ENCODE data around the gene FN3K.
"Not testable (repeated sequence)": the region's sequence is repeated elsewhere in the genome, so short reads cannot be mapped to it uniquely, and the experiment has no call there.

The FN3K gene

DNA sequence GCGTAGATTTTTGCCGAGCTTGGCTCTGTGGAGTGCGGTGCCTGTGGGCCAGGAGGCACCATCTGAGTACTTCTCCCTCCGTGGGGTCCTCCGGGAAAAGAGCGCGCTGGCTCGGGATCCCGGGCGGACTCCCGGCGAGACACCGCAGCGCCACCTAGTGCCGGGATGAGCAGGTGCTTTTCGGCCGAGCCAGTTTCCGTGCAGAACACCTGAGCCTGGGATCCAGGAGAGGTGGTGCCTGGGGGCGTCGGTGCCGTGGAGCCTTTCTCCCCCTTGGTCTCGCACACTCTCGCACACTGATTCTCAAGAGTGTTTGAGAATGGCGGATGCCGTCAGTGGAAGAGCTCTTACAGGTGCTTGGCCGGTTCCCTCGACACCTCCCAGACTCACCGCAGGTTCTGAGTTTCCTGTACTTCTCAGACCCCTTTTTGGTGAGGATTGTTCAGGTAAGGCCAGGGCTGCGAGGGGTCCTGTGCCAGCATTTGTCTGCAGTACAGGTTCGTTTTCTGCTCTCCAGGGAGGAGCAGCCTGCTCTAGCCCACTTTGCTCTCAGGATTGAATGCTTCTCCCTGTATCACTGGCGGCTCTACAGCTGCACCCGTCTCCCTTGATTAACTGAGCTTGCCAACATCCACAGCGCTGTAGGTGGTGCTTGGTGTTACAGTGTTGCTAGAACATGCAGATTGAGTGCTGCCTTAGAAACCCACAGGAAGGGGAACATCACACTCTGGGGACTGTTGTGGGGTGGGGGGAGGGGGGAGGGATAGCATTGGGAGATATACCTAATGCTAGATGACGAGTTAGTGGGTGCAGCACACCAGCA is 39.8 kb downstream of the FN3K start:
- no peak for DNase-seq

DNA sequence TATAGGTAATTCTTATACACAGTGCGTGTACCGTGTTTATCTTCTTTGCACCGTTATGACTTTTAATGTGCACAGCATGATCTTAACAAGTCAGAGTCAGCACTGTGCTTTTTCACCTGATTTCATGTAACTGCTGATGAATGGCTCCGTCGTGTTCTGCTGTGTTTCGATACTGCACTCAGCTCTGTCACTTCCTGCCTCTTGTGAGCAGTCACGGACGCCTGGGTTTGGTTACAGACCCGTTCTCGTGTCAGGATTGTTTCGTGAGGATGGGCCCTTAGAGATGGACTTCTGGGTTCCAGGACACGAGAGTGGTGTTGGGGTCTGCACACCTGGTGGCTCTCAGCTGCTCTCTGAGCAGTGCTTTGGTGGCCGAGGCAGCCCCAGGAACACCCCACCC is 41.0 kb downstream of the FN3K start:
- no peak for DNase-seq

DNA sequence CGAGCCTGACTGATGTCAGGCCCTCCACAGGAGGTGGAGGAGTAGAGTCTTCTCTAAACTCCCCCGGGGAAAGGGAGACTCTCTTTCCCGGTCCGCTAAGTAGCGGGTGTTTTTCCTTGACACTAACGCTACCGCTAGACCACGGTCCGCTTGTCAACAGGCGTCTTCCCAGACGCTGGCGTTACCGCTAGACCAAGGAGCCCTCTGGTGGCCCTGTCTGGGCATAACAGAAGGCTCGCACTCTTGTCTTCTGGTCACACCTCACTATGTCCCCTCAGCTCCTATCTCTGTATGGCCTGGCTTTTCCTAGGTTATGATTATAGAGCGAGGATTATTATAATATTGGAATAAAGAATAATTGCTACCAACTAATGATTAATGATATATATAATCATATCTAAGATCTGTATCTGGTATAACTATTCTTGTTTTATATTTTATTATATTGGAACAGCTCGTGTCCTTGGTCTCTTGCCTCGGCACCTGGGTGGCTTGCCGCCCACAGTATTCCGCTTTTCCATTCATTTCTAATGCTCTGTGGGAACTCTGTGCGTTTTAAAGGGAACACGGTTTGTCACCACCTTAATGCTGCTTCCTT is 42.5 kb downstream of the FN3K start:
- not testable (repeated sequence) for DNase-seq

DNA sequence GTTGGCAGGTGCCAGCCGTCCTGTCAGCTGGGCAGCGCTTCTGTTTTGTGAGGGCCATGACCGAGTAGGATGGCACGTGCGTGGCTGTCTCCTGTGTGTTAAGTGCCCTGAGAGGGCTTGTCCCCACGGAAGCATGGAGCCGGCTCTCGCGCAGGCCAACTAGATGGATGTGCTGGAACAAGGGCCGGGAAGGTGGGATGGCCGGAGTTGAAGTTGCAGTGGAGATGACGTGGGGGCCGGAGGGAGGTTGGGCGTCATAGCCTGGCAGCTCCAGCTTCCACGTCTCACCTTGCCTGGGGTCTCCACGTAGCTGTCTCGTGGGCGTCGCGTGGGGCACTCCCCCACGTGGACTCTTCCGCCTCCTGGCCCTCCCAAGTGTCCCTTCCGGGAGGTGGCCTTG is 44.1 kb downstream of the FN3K start:
- no peak for DNase-seq

DNA sequence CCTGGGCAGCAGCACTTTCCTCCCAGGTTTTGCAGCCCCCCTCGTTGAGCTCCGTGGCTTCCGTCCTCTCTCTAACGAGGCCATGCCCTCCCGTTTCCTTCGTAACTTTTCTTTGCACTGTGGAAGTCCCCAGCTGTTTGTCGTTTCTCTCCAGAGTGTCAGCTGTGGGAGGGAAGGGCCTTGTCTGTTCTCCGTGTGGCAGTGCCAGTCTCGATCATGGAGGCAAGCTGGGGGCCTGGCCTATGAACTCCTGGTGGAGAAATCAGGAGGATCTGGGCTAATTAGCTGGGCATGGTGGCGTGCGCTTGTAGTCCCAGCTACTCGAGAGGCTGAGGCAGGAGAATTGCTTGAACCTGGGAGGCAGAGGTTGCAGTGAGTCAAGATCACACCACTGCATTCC is 44.8 kb downstream of the FN3K start:
- no peak for DNase-seq

DNA sequence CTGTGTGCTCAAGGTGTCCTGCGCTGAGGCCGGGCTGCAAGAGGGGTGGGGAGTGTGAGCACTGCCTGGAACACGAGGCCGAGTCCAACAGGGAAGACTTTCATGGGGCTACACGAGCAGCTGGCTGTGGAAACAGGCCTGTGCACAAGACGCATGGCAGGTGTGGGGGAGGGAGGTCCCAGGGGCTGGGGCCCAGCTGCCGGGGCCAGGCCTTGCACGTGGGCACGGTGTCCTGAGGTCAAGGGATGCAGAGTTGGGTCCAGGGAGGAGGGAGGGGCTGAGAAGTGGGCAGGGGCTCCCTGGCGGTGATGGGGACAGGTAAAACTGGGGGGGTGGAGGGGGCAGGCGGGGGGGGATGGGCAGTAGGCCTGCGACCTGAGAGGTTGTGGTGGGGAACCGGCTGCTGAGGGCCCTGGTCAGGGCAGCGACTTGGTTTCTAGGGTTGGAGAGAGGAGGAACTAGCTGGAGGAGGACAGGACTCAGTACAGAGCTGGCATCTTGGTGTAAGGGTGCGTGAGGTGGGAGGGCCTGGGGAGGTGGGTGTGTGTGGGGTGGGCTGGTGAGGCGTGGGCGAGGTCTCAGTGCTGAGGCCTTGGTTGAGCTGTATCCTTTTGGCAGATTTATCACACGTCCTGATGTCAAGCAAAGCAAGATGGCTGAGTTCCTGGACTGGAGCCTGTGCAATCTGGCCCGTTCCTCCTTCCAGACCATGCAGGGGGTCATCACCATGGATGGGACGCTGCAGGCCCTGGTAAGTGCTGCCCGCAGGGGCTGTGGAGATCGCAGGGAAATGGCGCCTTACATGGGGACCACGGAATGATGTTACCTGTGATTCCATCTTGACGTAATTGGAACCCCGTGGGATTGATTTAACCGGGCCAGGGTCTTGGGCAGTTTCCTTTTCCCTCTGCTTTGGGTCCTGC is 45.8 kb downstream of the FN3K start:
- no peak for DNase-seq

DNA sequence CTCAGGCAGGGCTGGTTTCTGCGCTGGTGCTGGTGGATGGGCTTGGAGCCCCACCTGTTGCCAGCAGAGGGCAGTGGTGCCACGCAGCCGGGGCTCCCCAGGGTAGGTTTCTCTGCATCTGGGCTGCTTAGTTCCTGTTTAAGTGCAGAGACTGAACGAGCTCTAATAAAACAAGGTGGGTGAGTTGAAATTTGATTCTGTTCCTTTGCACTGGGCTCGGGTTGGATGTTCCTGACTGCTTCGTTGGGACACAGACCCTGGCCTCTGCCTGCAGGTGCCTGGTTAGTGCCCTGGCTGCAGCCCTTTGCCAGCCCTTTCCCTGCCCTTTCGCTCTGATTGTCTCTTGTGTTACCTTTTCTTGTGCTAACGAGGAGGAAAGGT is 46.5 kb downstream of the FN3K start:
- peak; percentile 58 for DNase-seq

DNA sequence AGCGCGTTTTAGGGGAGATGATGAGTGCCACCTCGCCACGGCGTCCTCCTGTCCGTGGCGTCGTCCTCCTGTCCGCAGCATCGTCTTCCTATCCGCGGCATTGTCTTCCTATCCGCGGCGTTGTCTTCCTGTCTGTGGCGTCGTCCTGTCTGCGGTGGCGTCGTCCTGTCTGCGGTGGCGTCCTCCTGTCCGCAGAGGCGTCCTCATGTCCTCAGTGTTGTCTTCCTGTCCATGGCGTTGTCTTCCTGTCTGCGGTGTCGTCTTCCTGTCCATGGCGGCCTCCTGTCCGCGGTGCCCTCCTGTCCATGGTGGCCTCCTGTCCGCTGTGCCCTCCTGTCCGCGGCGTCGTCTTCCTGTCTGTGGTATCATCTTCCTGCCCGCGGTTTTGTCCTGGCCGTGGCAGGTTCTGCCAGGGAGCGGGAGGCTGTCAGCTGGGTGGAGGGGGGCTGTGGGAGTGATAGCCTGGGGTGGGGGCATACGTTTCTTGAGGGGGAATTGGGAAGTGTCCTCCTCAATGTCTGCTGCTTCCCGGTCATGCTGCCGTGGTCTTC is 47.3 kb downstream of the FN3K start:
- DNase-seq, result no peak

DNA sequence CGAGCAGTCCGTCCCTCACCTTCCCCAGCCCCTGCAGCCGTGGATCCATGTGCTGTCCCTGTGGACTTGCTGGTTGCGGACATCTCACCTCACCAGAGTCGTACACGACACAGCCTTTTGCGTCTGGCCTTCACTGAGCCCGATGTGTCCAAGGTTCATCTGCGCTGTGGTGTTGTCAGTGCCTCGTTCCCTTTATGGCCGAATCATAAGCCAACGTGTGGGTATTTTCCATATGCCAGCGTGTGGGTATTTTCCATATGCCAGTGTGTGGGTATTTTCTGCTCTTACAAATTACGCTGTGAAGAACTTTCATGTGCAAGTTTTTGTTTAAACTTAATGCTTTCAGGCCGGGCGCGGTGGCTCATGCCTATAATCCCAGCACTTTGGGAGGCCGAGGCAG is 48.1 kb downstream of the FN3K start:
- no peak for DNase-seq

DNA sequence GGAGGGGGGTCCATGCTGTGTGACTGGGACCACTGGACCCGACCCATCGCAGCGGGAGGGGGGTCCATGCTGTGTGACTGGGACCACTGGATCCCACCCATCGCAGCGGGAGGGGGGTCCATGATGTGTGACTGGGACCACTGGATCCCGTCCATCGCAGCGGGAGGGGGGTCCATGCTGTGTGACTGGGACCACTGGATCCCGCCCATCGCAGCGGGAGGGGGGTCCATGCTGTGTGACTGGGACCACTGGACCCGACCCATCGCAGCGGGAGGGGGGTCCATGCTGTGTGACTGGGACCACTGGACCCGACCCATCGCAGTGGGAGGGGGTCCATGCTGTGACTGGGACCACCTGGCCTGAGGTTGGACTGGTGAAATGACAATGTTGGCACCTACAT is 50.2 kb downstream of the FN3K start:
- not testable (repeated sequence) for DNase-seq

DNA sequence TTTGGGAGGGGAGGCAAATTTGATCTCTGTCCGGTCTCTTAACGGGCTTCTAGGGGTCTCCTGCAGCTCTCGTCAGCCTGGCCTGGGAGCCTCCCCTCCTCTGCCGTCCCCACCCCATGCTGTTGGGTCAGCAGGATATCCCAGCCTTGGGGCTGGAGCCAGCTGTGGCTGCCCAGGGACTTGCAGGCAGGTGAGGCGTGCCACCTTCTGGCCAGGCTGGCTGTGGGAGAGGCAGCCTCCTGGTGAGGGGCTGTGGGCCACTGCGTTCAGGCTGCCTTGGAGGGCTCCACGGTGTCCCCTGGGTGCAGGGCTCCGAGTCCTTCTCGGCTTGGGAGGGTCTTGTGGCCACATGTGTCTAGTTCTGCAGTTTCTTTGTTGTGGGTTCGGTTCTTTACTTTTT is 51.0 kb downstream of the FN3K start:
- DNase-seq, result no peak

DNA sequence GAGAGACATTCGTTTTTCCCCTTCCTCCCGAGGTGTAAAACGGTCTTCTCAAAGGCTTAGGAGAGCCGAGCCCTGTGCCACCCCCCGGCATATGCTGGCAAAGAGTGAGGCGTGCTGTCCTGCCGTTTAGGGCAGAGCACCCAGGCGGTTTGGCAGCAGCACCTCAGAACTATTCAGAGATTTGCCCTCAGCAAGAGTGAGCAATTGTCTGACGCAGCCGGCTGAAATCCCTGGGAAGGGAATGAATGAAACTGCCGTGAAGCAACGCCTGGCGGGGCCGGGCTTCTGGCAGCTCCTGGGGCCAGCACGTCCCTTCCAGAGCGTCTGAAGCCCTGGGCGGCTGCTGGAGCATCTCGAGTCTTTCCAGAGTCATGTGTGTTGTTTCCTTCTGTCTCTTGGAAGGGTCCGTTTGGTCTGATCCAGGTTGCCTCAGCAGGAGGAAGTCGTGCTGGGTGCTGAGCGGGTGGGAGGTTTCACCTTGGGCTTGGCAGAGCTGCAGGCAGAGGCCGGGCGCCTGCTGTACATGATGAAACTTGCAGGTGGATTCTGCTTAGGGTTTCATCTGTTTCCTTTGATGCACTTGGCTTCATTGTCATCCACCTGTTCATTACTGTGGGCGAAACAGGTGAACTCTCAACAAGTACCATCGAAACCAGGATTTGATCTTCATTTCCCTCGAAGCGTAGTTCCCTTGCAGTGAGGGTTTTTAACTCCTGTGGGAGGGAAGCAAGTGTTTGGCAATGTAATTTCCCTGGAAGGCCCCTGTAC is 51.9 kb downstream of the FN3K start:
- no peak for DNase-seq

DNA sequence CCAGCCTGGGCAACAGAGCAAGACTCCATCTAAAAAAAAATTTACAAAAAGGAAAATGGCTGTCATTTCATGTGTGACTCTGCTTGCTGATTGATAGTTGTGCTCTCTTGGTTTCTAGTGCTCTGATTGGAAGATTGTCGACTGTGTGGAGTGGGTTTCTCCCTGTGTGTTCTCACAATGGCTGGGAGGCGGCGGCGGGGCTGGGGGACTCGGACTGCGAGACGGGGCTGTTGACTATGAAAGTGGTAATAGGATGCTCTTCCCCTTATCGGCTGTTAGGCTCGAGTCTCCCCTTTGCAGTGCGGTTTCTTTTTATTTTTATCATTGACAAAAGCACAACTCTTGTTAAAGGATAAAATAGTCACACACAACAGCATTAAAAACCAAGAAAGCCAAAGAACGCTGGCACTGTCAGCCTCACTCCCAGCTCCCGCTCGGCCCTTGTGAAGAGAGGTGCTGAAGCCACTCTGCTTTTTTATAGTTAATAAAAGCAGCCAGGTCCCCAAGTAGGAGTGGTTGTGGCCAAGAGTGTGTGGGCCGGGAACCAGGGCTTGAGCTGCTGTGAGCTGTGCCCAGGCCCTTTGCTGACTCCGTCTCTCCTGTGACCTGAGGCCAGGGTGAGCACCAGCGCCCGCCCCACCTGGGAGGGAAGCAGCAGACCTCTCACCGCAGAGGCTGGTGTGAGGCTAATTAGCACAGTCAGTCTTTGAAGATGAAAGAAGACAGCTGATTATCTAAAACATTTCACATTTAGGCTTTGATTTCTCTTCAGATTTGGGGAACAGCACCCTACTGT is 53.0 kb downstream of the FN3K start:
- no peak for DNase-seq

DNA sequence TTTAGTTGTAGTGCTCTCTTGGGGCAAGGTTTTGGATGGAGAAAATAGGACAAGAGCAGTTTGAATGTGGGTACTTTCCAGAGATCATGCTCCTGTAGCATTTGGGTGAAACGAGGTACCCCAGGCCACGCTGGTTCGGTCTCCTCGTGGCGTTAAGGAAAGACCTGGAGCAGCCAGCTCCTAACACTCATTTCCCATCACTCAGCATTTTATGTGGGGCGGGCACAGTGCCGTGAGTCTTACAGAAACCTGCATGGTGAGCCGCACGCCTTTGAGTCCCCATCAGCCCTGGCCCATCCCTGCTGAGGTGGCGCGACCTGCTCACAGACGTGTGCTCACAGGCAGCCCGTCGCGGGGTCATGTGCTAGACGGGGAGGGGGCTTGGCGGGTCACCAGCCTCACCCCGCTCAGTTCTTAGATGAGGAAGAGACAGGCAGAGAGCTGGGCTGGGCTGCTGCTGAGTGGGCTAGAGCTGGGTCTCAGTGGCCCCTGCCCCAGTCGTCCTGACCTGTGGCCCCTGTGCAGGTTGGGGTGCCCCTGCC is 53.7 kb downstream of the FN3K start:
- DNase-seq, result no peak

DNA sequence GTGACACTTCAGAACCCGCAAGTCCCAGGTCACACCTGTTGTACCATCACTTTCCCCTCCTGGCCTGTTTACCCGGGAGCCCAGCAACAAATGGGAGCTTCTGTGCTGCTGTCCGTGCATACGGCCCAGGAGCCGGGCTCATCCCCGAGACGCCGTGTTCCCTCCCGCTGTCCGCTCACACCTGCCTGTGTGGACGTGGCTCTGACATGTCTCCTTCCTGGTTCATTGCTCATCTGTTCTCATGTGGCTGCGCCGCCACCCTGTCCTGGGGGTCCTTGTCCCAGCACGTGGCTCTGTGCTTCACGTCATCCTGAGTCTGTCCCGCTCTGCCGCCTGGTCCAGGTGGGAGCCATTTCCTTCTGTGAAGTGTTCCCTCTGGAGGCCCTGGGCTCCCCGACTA is 54.4 kb downstream of the FN3K start:
- DNase-seq, result no peak

DNA sequence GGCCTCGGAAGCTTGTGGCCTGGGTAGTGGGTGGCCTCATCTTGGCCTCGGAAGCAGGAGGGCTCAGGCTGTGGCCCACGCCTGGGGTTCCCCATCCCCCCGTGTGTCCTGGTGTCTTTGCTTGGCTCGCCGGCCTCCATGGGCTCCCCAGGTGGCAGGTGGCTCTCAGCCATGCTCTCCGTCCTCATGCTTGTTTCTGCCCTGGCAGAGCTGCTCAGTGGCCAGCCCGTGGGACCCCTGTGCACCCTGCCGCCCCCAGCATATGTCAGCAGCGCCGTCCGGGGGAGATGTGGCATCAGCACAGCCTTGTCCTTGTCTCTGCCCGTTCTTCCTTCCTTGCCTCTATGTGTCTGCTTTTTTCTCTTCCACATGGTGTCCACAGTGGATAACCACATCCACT is 55.0 kb downstream of the FN3K start:
- DNase-seq, result no peak

DNA sequence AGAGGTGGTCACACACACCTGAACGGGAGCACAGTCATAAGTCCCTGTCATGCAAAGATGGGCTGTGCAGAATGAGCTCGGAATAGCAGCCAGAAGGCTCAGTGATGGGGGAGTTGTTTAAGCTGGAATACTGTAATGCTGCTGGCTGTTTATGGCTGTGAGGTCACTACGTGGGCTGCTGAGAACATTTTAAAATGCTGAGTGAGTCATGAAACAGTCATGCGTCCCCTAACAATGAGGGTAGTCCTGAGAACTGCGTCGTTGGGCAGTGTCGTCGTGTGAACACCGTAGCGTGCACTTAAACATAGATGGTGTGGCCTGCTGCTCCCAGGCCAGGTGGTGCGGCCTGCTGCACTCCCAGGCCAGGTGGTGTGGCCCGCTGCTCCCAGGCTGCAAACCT is 56.1 kb downstream of the FN3K start:
- DNase-seq, result no peak

DNA sequence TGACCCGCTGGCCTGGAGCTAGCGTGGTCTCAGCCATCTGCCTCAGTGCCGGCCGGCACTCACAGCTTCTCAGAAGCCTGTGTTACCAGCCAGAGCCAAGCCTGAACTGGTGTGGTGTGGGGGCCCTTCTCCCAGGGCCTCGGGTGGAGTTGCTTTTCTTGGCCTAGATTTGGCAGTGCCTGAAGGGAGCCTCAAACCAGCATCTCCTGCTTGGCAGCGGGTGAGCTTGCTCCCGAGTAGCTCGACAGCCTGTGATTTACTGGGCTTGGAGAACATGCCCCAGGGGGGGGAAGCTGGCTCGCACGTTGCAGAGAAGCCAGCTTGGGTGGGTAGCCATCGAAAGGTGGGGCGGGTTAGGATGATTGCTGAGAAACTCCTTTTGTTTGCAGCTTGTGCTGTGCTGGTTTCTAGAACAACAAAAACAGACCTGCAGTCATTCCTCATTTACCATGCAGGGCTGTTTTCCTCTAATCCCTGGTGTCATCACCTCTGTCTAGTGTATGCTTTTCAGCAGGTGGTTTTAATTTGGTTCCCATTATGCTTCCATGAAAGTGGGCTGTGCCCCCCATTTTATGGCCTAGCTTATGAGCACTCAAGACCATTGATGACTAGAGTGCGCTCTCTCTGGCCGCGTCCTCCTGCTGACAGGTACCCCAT is 58.7 kb downstream of the FN3K start:
- DNase-seq, result no peak

DNA sequence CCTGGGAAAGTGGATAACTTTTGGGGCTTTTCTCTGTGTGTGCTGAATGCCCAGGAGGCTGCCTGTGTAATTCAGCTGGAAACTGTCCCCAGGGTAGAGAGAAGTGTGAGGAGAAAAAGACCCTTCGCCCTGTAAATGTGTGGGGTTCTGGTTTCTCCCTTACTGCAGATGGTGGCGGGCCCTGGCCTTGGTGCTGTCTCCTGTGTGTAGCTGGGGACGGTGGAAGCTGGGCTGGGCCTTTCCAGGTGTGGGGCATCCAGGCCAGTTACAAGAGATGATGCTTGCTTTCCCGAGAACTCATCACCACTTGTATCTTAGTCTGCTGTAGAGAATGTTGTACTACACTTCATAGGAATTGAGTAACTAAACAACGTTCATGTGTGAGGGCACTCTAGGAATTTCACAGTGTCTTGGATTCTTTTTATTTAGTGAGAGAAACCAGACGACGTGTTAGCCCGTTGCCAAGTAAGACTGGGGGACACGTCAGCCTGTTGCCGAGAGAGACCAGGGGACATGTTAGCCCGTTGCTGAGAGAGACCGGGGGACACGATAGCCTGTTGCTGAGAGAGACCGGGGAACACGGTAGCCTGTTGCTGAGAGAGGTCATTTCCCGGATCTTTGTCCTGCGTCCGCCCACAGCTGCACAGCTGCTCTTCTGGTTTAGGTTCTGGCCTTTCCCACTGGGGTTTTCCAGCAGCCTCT is 59.5 kb downstream of the FN3K start:
- DNase-seq, result no peak

DNA sequence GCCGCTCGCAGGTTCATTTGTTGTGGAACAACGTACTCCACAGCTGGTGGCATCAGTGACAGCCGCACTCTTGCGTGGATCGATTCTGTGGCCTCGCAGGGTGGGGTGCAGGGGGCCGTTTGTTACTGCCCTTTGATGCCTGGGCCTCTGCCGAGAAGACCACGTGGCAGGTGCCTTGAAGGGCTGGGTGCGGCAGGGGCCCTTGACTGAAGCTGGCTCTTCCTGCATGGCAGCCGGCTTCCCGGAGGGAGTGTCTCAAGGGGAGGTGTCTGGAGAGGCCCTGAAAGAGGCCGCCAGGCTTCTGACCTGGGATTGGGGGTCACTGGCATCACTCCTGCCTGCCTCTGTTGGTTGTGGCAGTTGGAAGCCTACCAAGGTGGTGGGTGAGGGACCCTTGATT is 60.2 kb downstream of the FN3K start:
- DNase-seq, result no peak
